Thyroid gland (tissue), 4 donors: ENCODE measurements around the gene PXT1.

ENCODE experiments used
- CTCF ChIP-seq, 6 experiments: fragments of 200-600 bp in 3 of 6; fragments of 450-650 bp in 3 of 6; sonication (generic) in 3 of 6; IDR thresholded peaks; one replicate each; pipeline ENCODE4 v1.5.1; 2016 to 2019; ENCODE audit warnings: antibody characterized with exemption in 6 of 6, mild to moderate bottlenecking in 2 of 6, inconsistent platforms in 1 of 6, moderate library complexity in 1 of 6
- POLR2A ChIP-seq, 2 donors: fragments of 450-650 bp; IDR thresholded peaks; one replicate each; pipeline ENCODE4 v1.6.1; 2017; ENCODE audit warnings: antibody characterized with exemption in 2 of 2, mild to moderate bottlenecking in 2 of 2, moderate library complexity in 1 of 2

- TF ChIP-seq POLR2A (IDR thresholded peaks at IDR 0.05) (no peak), CTCF (IDR thresholded peaks at IDR 0.05) (no peak)
These were observed 55.0 kb downstream of the PXT1 start, which contains the start of gene ETV7 for GRCh38 chr6:36387440-36388303.
